ENCODE measurements around the gene FAM200A. TPM values are rescaled to one million over a fixed set of nuclear protein-coding genes. Genes with fewer than 3 reads are reported as not detected.
A peak's percentile ranks its signal among the peaks of the same experiment; 100 is the strongest.

FAM200A gene
- total and polyA plus RNA-seq, 2 of the 13 experiments (the other 11 are each of a cell fraction or from before 2014, with no cell fraction given) = 4.7 to 6.3 TPM

DNA sequence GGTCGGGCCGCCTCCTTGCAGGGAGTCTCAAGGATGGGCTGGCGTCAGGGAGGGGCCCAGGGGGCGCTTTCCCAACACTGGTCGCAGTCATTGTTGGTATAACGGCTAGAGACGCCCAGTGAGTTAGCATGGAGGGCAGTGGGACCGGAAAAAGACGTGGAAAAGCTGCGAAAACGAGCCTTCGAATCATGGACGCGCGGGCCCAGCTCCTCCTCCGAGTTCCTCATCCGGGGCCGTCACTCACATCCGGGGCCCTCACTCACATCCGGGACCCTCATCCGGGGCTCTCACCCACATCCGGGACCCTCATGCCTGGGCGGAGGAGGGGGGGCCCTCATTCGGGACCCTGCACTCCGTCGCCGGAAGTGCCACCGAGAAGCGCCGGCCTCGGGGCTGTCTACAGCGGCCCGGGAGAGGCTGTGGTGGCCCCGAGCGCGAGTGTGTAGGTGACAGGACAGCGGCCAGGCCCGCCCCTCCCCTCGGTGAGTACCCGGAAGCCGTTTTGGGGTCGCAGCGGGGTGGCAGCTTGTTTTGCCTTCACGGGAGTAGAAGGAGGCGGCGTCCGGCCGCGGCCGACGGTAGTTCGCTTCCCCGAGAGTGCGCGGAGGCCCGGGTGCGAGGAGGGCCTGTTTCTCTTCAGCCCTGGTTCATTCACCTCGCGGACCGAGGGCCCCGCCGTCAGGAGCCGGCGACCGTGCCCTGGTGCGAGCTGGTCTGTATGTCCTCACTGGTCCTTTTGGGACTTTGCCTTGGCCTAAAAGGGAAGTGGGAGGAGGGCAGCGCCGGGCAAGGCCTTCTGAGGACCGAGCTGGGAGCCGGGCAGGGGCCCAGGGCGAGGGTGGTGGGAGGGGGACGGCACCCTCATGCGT, 6.6 kb upstream of the FAM200A start, which contains the start of gene ZNF655 (continued):
- TF ChIP-seq, protein P1, sequence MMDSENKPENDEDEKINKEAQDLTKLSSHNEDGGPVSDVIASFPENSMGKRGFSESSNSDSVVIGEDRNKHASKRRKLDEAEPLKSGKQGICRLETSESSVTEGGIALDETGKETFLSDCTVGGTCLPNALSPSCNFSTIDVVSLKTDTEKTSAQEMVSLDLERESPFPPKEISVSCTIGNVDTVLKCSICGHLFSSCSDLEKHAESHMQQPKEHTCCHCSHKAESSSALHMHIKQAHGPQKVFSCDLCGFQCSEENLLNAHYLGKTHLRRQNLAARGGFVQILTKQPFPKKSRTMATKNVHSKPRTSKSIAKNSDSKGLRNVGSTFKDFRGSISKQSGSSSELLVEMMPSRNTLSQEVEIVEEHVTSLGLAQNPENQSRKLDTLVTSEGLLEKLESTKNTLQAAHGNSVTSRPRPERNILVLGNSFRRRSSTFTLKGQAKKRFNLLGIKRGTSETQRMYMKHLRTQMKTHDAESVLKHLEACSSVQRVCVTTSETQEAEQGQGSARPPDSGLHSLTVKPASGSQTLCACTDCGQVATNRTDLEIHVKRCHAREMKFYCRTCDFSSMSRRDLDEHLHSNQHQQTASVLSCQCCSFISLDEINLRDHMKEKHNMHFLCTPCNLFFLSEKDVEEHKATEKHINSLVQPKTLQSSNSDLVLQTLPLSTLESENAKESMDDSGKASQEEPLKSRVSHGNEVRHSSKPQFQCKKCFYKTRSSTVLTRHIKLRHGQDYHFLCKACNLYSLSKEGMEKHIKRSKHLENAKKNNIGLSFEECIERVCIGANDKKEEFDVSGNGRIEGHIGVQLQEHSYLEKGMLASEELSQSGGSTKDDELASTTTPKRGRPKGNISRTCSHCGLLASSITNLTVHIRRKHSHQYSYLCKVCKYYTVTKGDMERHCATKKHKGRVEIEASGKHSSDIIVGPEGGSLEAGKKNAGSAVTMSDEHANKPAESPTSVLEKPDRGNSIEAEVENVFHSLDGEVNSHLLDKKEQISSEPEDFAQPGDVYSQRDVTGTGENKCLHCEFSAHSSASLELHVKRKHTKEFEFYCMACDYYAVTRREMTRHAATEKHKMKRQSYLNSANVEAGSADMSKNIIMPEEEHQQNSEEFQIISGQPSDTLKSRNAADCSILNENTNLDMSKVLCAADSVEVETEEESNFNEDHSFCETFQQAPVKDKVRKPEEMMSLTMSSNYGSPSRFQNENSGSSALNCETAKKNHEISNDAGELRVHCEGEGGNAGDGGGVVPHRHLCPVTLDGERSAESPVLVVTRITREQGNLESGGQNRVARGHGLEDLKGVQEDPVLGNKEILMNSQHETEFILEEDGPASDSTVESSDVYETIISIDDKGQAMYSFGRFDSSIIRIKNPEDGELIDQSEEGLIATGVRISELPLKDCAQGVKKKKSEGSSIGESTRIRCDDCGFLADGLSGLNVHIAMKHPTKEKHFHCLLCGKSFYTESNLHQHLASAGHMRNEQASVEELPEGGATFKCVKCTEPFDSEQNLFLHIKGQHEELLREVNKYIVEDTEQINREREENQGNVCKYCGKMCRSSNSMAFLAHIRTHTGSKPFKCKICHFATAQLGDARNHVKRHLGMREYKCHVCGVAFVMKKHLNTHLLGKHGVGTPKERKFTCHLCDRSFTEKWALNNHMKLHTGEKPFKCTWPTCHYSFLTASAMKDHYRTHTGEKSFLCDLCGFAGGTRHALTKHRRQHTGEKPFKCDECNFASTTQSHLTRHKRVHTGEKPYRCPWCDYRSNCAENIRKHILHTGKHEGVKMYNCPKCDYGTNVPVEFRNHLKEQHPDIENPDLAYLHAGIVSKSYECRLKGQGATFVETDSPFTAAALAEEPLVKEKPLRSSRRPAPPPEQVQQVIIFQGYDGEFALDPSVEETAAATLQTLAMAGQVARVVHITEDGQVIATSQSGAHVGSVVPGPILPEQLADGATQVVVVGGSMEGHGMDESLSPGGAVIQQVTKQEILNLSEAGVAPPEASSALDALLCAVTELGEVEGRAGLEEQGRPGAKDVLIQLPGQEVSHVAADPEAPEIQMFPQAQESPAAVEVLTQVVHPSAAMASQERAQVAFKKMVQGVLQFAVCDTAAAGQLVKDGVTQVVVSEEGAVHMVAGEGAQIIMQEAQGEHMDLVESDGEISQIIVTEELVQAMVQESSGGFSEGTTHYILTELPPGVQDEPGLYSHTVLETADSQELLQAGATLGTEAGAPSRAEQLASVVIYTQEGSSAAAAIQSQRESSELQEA (CRISPR knock-in tag; IDR thresholded peaks at IDR 0.05; ENCODE audit: not compliant biosample characterization) = peak; percentile 45
- TF ChIP-seq ARID2 (CRISPR knock-in tag; IDR thresholded peaks at IDR 0.05; ENCODE audit: borderline replicate concordance) (peak; percentile 86; the same call in 1 of the 2 replicates), ZNF782 (CRISPR knock-in tag; IDR thresholded peaks at IDR 0.05; ENCODE audit: borderline replicate concordance) (peak; percentile 90; the same call in 1 of the 2 replicates), ZNF678 (CRISPR knock-in tag; IDR thresholded peaks at IDR 0.05) (no peak), ZNF574 (CRISPR knock-in tag; IDR thresholded peaks at IDR 0.05) (peak; percentile 98), NFYC (CRISPR knock-in tag; IDR thresholded peaks at IDR 0.05) (no peak), RARA (CRISPR knock-in tag; IDR thresholded peaks at IDR 0.05) (no peak), ZNF205 (CRISPR knock-in tag; IDR thresholded peaks at IDR 0.05) (no peak), GPN1 (CRISPR knock-in tag; IDR thresholded peaks at IDR 0.05; ENCODE audit: borderline replicate concordance) (no peak), ZNF362 (CRISPR knock-in tag; IDR thresholded peaks at IDR 0.05; ENCODE audit: borderline replicate concordance) (no peak), RORA (CRISPR knock-in tag; IDR thresholded peaks at IDR 0.05) (no peak)
- TF ChIP-seq, protein P2, sequence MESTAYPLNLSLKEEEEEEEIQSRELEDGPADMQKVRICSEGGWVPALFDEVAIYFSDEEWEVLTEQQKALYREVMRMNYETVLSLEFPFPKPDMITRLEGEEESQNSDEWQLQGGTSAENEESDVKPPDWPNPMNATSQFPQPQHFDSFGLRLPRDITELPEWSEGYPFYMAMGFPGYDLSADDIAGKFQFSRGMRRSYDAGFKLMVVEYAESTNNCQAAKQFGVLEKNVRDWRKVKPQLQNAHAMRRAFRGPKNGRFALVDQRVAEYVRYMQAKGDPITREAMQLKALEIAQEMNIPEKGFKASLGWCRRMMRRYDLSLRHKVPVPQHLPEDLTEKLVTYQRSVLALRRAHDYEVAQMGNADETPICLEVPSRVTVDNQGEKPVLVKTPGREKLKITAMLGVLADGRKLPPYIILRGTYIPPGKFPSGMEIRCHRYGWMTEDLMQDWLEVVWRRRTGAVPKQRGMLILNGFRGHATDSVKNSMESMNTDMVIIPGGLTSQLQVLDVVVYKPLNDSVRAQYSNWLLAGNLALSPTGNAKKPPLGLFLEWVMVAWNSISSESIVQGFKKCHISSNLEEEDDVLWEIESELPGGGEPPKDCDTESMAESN (CRISPR knock-in tag; conservative IDR thresholded peaks at IDR 0.05) = no peak

Measured in HepG2 (cell line).